GM21381 (cell line): ENCODE data around the gene NENF.
"Not testable (repeated sequence)": the region's sequence is repeated elsewhere in the genome, so short reads cannot be mapped to it uniquely, and the experiment has no call there.

Source experiments
- ATAC-seq: cut with Tn5 transposase; IDR thresholded peaks from one replicate; pipeline ENCODE4 v1.9.1; 2021; ENCODE audit warnings: mild to moderate bottlenecking, moderate library complexity; ENCODE audit not compliant: unreplicated experiment

Gene NENF

GRCh38 chr1:212458817-212459216, 26.1 kb downstream of the NENF start:
- ATAC-seq: no peak

GRCh38 chr1:212459656-212460055, 26.9 kb downstream of the NENF start:
- ATAC-seq: no peak

GRCh38 chr1:212460376-212460775, 27.7 kb downstream of the NENF start:
- no peak for ATAC-seq

- no peak for ATAC-seq
These were observed 29.4 kb downstream of the NENF start for GRCh38 chr1:212461916-212462660.

GRCh38 chr1:212463565-212464285, 31.0 kb downstream of the NENF start:
- no peak for ATAC-seq

- ATAC-seq: no peak
These were observed 32.6 kb downstream of the NENF start for GRCh38 chr1:212465311-212465710.

GRCh38 chr1:212466437-212466836, 33.7 kb downstream of the NENF start:
- no peak for ATAC-seq

GRCh38 chr1:212466898-212467650, 34.4 kb downstream of the NENF start:
- ATAC-seq: no peak

GRCh38 chr1:212467843-212468482, 35.2 kb downstream of the NENF start:
- no peak for ATAC-seq

- no peak for ATAC-seq
These were observed 37.3 kb downstream of the NENF start for GRCh38 chr1:212470059-212470458.

GRCh38 chr1:212471286-212471685, 38.6 kb downstream of the NENF start:
- no peak for ATAC-seq

GRCh38 chr1:212471891-212472675, 39.4 kb downstream of the NENF start:
- ATAC-seq: no peak

GRCh38 chr1:212473729-212474128, 41.0 kb downstream of the NENF start:
- no peak for ATAC-seq

- no peak for ATAC-seq
These were observed 42.4 kb downstream of the NENF start for GRCh38 chr1:212475151-212475550.

GRCh38 chr1:212475831-212476230, 43.1 kb downstream of the NENF start:
- ATAC-seq: not testable (repeated sequence)

- ATAC-seq: peak; percentile 92
These were observed 44.4 kb downstream of the NENF start for GRCh38 chr1:212477014-212477679.

- no peak for ATAC-seq
These were observed 45.2 kb downstream of the NENF start for GRCh38 chr1:212477680-212478466.

GRCh38 chr1:212478467-212479025, 45.8 kb downstream of the NENF start:
- no peak for ATAC-seq

GRCh38 chr1:212479188-212479587, 46.5 kb downstream of the NENF start:
- no peak for ATAC-seq
